H1 (cell line): ENCODE measurements around the gene MRAP2. TPM values are rescaled to one million over a fixed set of nuclear protein-coding genes. Genes with fewer than 3 reads are reported as not detected.

ENCODE experiments used
- CTCF ChIA-PET: fragments of 300-600 bp; sonication (Branson Sonifier 250); formaldehyde crosslinking; loops from one replicate; lab custom pipeline; 2021; ENCODE audit not compliant: partially characterized antibody; lab: Charles Lee
- POLR2A ChIA-PET: fragments of 300-600 bp; sonication (Branson Sonifier 250); formaldehyde crosslinking; loops from one replicate; lab custom pipeline; 2021; ENCODE audit warnings: inconsistent platforms; ENCODE audit not compliant: partially characterized antibody; lab: Charles Lee
- DNase-seq, 2 experiments: peaks; one replicate each; pipeline versions ENCODE4 v3.0.0 to v3.0.0-alpha.2; 2010 to 2022; ENCODE audit warnings: low spot score in 2 of 2, low read depth in 1 of 2, mixed read lengths in 1 of 2
- FAIRE-seq: peaks from 2 replicates; lab custom pipeline; 2011; peaks lifted over from hg19 to GRCh38; lab: Jason Lieb, UNC
- H2AFZ ChIP-seq: 2 replicates; pipeline ENCODE4 v1.8.1; 2012; ENCODE audit warnings: low read length, inconsistent platforms
- H2AK5ac ChIP-seq: 2 replicates; pipeline ENCODE4 v1.6.1; 2013; ENCODE audit warnings: low read depth, low read length
- H2BK120ac ChIP-seq: replicated peaks from 2 replicates; pipeline ENCODE3; 2013; ENCODE audit warnings: low read depth, low read length, inconsistent platforms
- H2BK12ac ChIP-seq: 2 replicates; pipeline ENCODE4 v1.6.1; 2013; ENCODE audit warnings: low read depth, low read length
- H2BK15ac ChIP-seq: 2 replicates; pipeline ENCODE4 v1.6.1; 2013; ENCODE audit warnings: low read length
- H2BK20ac ChIP-seq: 2 replicates; pipeline ENCODE4 v1.6.1; 2013; ENCODE audit warnings: low read length
- H2BK5ac ChIP-seq: 2 replicates; pipeline ENCODE4 v1.6.1; 2013; ENCODE audit warnings: low read depth, low read length
- H3K14ac ChIP-seq: 2 replicates; pipeline ENCODE4 v1.6.1; 2013; ENCODE audit warnings: inconsistent platforms; ENCODE audit not compliant: insufficient read length
- H3K18ac ChIP-seq: 2 replicates; pipeline ENCODE4 v1.6.1; 2013; ENCODE audit warnings: low read length; ENCODE audit errors: extremely low read depth
- H3K23ac ChIP-seq: 2 replicates; pipeline ENCODE4 v1.6.1; 2013; ENCODE audit warnings: inconsistent platforms; ENCODE audit not compliant: insufficient read length
- H3K23me2 ChIP-seq: 2 replicates; pipeline ENCODE4 v1.6.1; 2013; ENCODE audit warnings: low read depth, low read length
- H3K27ac ChIP-seq: 2 replicates; pipeline ENCODE4 v1.6.1; 2011; ENCODE audit warnings: low read depth, low read length, inconsistent platforms
- H3K27me3 ChIP-seq, 4 experiments: replicated peaks in 1 of 4; 1 replicate in 1 of 4; 2 replicates in 3 of 4; pipeline versions ENCODE4 v1.6.1 to v1.8.1; 2011 to 2013; ENCODE audit warnings: low read length in 3 of 4, mild to moderate bottlenecking in 3 of 4, inconsistent platforms in 2 of 4, mixed read lengths in 2 of 4, moderate library complexity in 1 of 4; ENCODE audit not compliant: control insufficient read depth in 3 of 4, insufficient read depth in 3 of 4; ENCODE audit errors: extremely low read depth in 1 of 4
- H3K36me3 ChIP-seq, 4 experiments: 2 replicates each; pipeline versions ENCODE4 v1.6.1 to v1.8.1; 2011 to 2013; ENCODE audit warnings: mild to moderate bottlenecking in 4 of 4, low read length in 3 of 4, moderate library complexity in 2 of 4, control low read depth in 1 of 4, inconsistent platforms in 1 of 4; ENCODE audit not compliant: insufficient read depth in 4 of 4, control insufficient read depth in 2 of 4
- H3K4ac ChIP-seq: replicated peaks from 2 replicates; pipeline ENCODE3; 2013; ENCODE audit warnings: low read length, low read depth, mixed read lengths, inconsistent platforms; ENCODE audit not compliant: insufficient read length
- H3K4me1 ChIP-seq, 4 experiments: replicated peaks in 1 of 4; 1 replicate in 1 of 4; 2 replicates in 3 of 4; pipeline versions ENCODE4 v1.6.1 to v1.8.1; 2011 to 2013; ENCODE audit warnings: low read length in 3 of 4, inconsistent platforms in 2 of 4, mixed read lengths in 1 of 4; ENCODE audit not compliant: insufficient read depth in 4 of 4, control insufficient read depth in 3 of 4
- H3K4me2 ChIP-seq, 2 experiments: 2 replicates each; pipeline versions ENCODE4 v1.6.1 to v1.8.1; 2011 to 2013; ENCODE audit warnings: low read depth in 2 of 2, low read length in 2 of 2, control low read depth in 1 of 2, inconsistent platforms in 1 of 2, mild to moderate bottlenecking in 1 of 2; ENCODE audit not compliant: insufficient read depth in 1 of 2
- H3K4me3 ChIP-seq, 4 experiments: fragments of 200-600, 300-600 bp in 1 of 4; sonication (generic), shearing (Covaris generic), sonication (Bioruptor Twin) in 1 of 4; 2 replicates each; pipeline versions ENCODE4 v1.5.1 to v1.8.1; 2011 to 2016; ENCODE audit warnings: low read length in 4 of 4, low read depth in 3 of 4, control low read depth in 2 of 4, inconsistent platforms in 2 of 4, mild to moderate bottlenecking in 2 of 4, mixed read lengths in 1 of 4, moderate library complexity in 1 of 4; ENCODE audit not compliant: insufficient read depth in 2 of 4; ENCODE audit errors: extremely low read depth in 1 of 4
- H3K56ac ChIP-seq: replicated peaks from 2 replicates; pipeline ENCODE3; 2013; ENCODE audit warnings: low read depth, mild to moderate bottlenecking, mixed read lengths, low read length, inconsistent platforms; ENCODE audit not compliant: insufficient read length
- H3K79me1 ChIP-seq: 2 replicates; pipeline ENCODE4 v1.6.1; 2013; ENCODE audit warnings: low read depth, low read length, control low read depth
- H3K79me2 ChIP-seq, 2 experiments: 2 replicates each; pipeline versions ENCODE4 v1.6.1 to v1.8.1; 2012 to 2013; ENCODE audit warnings: low read length in 2 of 2, mild to moderate bottlenecking in 2 of 2, inconsistent platforms in 1 of 2; ENCODE audit not compliant: insufficient read depth in 2 of 2, control insufficient read depth in 1 of 2
- H3K9ac ChIP-seq, 4 experiments: replicated peaks in 1 of 4; 1 replicate in 1 of 4; 2 replicates in 3 of 4; pipeline versions ENCODE4 v1.6.1 to v1.8.1; 2011 to 2013; ENCODE audit warnings: low read depth in 3 of 4, low read length in 3 of 4, control low read depth in 2 of 4, mild to moderate bottlenecking in 2 of 4, moderate library complexity in 2 of 4, inconsistent platforms in 1 of 4; ENCODE audit errors: extremely low read depth in 1 of 4
- H3K9me3 ChIP-seq, 2 experiments: 2 replicates each; pipeline versions ENCODE4 v1.6.1 to v1.8.1; 2012 to 2013; ENCODE audit warnings: mild to moderate bottlenecking in 2 of 2, moderate library complexity in 2 of 2, control low read depth in 1 of 2, inconsistent platforms in 1 of 2, low read depth in 1 of 2, low read length in 1 of 2, mixed read lengths in 1 of 2; ENCODE audit not compliant: insufficient read depth in 2 of 2
- H4K20me1 ChIP-seq, 2 experiments: replicated peaks in 1 of 2; 2 replicates each; pipeline versions ENCODE3 to v1.8.1; 2011 to 2013; ENCODE audit warnings: inconsistent platforms in 2 of 2, low read length in 2 of 2, mild to moderate bottlenecking in 1 of 2; ENCODE audit not compliant: insufficient read depth in 2 of 2, control insufficient read depth in 1 of 2
- H4K5ac ChIP-seq: 2 replicates; pipeline ENCODE4 v1.6.1; 2013; ENCODE audit warnings: low read length, low read depth, mixed read lengths, inconsistent platforms; ENCODE audit not compliant: insufficient read length
- H4K8ac ChIP-seq: 2 replicates; pipeline ENCODE4 v1.8.0; 2013; ENCODE audit warnings: mild to moderate bottlenecking, moderate library complexity, low read length, inconsistent platforms; ENCODE audit not compliant: insufficient read depth; ENCODE audit errors: extremely low read depth
- H4K91ac ChIP-seq: replicated peaks from 2 replicates; pipeline ENCODE3; 2013; ENCODE audit warnings: low read length, mixed read lengths, inconsistent platforms; ENCODE audit not compliant: insufficient read length
- EZH2 ChIP-seq: fragments of 200-600 bp; sonication (generic); IDR thresholded peaks from 2 replicates; pipeline ENCODE4 v1.7.1; 2012; ENCODE audit warnings: low read depth, mild to moderate bottlenecking, moderate library complexity, low read length, inconsistent platforms; ENCODE audit not compliant: severe bottlenecking
- WGBS, 2 experiments: shearing (Covaris generic) in 1 of 2; methylation state at CpG; one replicate each; pipeline versions ENCODE4 v1.1.6 to v1.1.7; 2013 to 2015; ENCODE audit warnings: low lambda C conversion rate in 2 of 2, mixed read lengths in 2 of 2, inconsistent platforms in 1 of 2, low coverage in 1 of 2, missing lambda C conversion rate in 1 of 2; ENCODE audit not compliant: insufficient replicate concordance in 2 of 2, insufficient coverage in 1 of 2, insufficient read length in 1 of 2; ENCODE audit errors: extremely low coverage in 1 of 2, missing lambda C conversion rate in 1 of 2; 5-methylcytosine and 5-hydroxymethylcytosine counted together
- polyA plus RNA-seq, 7 experiments: library from polyadenylated mRNA; depleted of rRNA in 3 of 7; stranded (reverse) in 5 of 7; unstranded in 2 of 7; fragments of >200 nt in 5 of 7; fragments of 200-250 nt in 2 of 7; gene quantifications; 1 replicate in 5 of 7; 2 replicates in 1 of 7; 4 replicates in 1 of 7; pipeline versions ENCODE4 v1.2.1 to v1.2.3, GENCODE V29; 2011 to 2013; ENCODE audit warnings: missing spikeins in 2 of 7, mixed read lengths in 2 of 7
- total RNA-seq: library from RNA; stranded (reverse); fragmentation: NEBNext Ultra II Directional; extraction: Animal tissue kit (Norgen Biotek cat#: 25700); gene quantifications from 2 replicates; pipeline ENCODE4 v1.2.1, GENCODE V29; 2021

MRAP2 gene
- total and polyA plus RNA-seq, 2 of the 8 experiments (the other 6 are each of a cell fraction or from before 2014, with no cell fraction given): 5.0 to 11.0 TPM

DNA sequence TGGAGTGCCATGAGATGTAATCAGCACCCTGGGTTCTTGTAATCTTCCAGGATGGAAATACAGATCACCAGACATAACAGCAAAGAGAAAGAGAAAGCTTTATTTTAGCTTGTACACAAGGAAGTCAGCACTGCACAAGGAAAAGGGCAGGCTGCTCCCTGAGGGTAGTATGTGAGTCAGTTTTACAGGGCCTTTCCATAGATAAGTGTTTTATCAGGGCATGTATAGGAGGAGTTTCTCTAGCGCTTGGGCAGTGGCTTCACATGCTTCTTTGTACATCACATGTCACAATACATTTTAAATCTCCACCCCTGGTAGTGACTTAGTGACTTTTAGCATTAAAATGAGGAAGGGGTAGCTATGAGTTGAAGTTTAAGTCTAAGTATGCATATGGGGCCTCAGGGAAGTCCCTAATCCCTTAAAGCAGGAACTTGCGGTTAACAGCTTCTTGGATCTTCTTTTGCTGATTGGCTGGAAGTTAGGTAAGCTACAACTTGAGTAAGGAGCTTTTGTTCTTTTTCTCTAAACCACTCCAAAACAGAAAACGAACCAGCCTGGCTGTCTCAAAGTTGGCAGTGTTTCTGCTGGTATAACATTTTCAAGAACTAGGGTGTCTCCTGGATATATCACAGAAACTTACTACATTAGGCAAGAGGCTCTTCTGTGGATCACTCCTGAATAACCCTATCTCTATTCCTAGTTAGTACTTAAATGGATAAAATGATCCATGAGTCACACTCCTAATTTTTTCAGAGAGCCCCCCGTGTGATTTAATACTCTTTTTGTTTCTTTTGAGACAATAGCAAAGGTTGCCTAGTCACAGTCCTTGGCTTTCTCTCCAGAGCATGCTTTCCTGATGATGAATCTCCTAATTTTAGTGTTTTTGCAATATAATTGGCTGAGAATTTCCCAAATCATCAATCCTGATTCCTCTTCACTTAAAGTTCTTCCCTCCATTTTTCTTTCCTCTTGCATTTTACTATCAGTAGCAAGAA, 60.2 kb downstream of the MRAP2 start:
- no peak overlapping the region for H2BK5ac ChIP-seq
- H3K27me3 ChIP-seq: no peaks in the 10 kb centered on the region
- no peak for DNase-seq
- H2BK12ac ChIP-seq: no peak overlapping the region
- H2AFZ ChIP-seq: 0 out of 2 replicates have a peak overlapping the region, but pooled peaks have one; percentile 51
- no peaks in the 10 kb centered on the region for H3K79me2 ChIP-seq
- ChIA-PET CTCF (interaction anchor here (0.8 to 1.3 kb wide), 3 partner anchors 9 to 27 kb away, joined by 3 read pairs; no protein-coding TSS in a partner anchor), POLR2A (no interaction called here)
- H3K56ac ChIP-seq: no peak overlapping the region
- no peaks in the 10 kb centered on the region for H3K36me3 ChIP-seq
- H4K8ac ChIP-seq: no peak overlapping the region
- no peak overlapping the region for H3K4me3 ChIP-seq
- no peak overlapping the region for H3K18ac ChIP-seq
- no peak overlapping the region for H3K23ac ChIP-seq
- H3K9me3 ChIP-seq: no peaks in the 10 kb centered on the region
- no peak overlapping the region for H2AK5ac ChIP-seq
- no peaks in the 10 kb centered on the region for H3K79me1 ChIP-seq
- no peak overlapping the region for H3K14ac ChIP-seq
- no peaks in the 10 kb centered on the region for H4K20me1 ChIP-seq
- H3K9ac ChIP-seq: no peak overlapping the region
- no peak overlapping the region for H2BK120ac ChIP-seq
- no peak overlapping the region for H4K5ac ChIP-seq
- no peak overlapping the region for H2BK15ac ChIP-seq
- no peak overlapping the region for H4K91ac ChIP-seq
- peaks cover 2 to 12% (median 4%) of the 10 kb centered on the region in 4 experiments; a peak in 5 of 7 replicates for H3K4me1 ChIP-seq
- no peaks in the 10 kb centered on the region for H3K23me2 ChIP-seq
- WGBS, 2 experiments: 75% methylated on average over 4 of the region's 4 CpGs; no CpG with 5 or more reads in 1 of the 2 experiments
- H2BK20ac ChIP-seq: no peak overlapping the region
- FAIRE-seq: no peak
- no peak overlapping the region for H3K27ac ChIP-seq
- H3K4me2 ChIP-seq: no peak overlapping the region
- H3K4ac ChIP-seq: no peak overlapping the region
- TF ChIP-seq EZH2: no peak
